Measurements from ENCODE around the gene TNC. TPM values are rescaled to one million over a fixed set of nuclear protein-coding genes. Genes with fewer than 3 reads are reported as not detected.

Gene TNC
- total RNA-seq, result 46.8 and 73.0 TPM in 2 replicates

GRCh38 chr9:115117999-115118878, at the start of gene TNC:
TSS of gene TNC (minus strand) at chr9:115118157. CDS start at chr9:115091018, 27,139 bp downstream.

Other genes starting within 250 kb of the TNC start
- gene TNFSF8, start 187.6 kb downstream of the TNC start, total RNA-seq, result not detected in 2 replicates